Neutrophil (primary cell): ENCODE data around the gene GJB1.
"Not testable (repeated sequence)": the region's sequence is repeated elsewhere in the genome, so short reads cannot be mapped to it uniquely, and the experiment has no call there.

ENCODE experiments used
- H3K27ac ChIP-seq: fragments of 200-600 bp; sonication (generic); 2 replicates; pipeline ENCODE4 v1.5.1; 2016; ENCODE audit warnings: mild to moderate bottlenecking, moderate library complexity
- H3K27me3 ChIP-seq: fragments of 200-600 bp; sonication (generic); 2 replicates; pipeline ENCODE4 v1.6.0; 2016; ENCODE audit warnings: mild to moderate bottlenecking
- H3K36me3 ChIP-seq: fragments of 200-600 bp; sonication (generic); 2 replicates; pipeline ENCODE4 v1.5.1; 2017
- H3K4me1 ChIP-seq, 2 experiments: fragments of 200-600 bp in 1 of 2; sonication (generic) in 1 of 2; 1 replicate in 1 of 2; 2 replicates in 1 of 2; pipeline versions ENCODE4 v1.5.1 to v1.6.1; 2013 to 2016; ENCODE audit warnings: low read depth in 1 of 2, low read length in 1 of 2, mild to moderate bottlenecking in 1 of 2, moderate library complexity in 1 of 2; ENCODE audit not compliant: control insufficient read depth in 1 of 2, insufficient read depth in 1 of 2
- H3K4me3 ChIP-seq, 2 experiments: fragments of 200-600 bp in 1 of 2; sonication (generic) in 1 of 2; 1 replicate in 1 of 2; 2 replicates in 1 of 2; pipeline ENCODE4 v1.5.1; 2013 to 2016; ENCODE audit warnings: low read depth in 1 of 2, low read length in 1 of 2, mild to moderate bottlenecking in 1 of 2, moderate library complexity in 1 of 2
- H3K9me3 ChIP-seq: fragments of 200-600 bp; sonication (generic); 2 replicates; pipeline ENCODE4 v1.5.1; 2016
- TF ChIP-seq, protein P1 (sequence below): fragments of 200-600 bp; sonication (generic); IDR thresholded peaks from 2 replicates; pipeline ENCODE4 v1.5.1; 2016; ENCODE audit warnings: antibody characterized with exemption

Gene GJB1

GRCh38 chrX:71256051-71256450 is 33.0 kb downstream of the GJB1 start:
- H3K36me3 ChIP-seq, result no peaks in the 10 kb centered on the region
- no peak overlapping the region for H3K4me3 ChIP-seq
- H3K9me3 ChIP-seq, result no peaks in the 10 kb centered on the region
- no peak overlapping the region for H3K27ac ChIP-seq
- TF ChIP-seq, protein P1, sequence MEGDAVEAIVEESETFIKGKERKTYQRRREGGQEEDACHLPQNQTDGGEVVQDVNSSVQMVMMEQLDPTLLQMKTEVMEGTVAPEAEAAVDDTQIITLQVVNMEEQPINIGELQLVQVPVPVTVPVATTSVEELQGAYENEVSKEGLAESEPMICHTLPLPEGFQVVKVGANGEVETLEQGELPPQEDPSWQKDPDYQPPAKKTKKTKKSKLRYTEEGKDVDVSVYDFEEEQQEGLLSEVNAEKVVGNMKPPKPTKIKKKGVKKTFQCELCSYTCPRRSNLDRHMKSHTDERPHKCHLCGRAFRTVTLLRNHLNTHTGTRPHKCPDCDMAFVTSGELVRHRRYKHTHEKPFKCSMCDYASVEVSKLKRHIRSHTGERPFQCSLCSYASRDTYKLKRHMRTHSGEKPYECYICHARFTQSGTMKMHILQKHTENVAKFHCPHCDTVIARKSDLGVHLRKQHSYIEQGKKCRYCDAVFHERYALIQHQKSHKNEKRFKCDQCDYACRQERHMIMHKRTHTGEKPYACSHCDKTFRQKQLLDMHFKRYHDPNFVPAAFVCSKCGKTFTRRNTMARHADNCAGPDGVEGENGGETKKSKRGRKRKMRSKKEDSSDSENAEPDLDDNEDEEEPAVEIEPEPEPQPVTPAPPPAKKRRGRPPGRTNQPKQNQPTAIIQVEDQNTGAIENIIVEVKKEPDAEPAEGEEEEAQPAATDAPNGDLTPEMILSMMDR, result no peak
- H3K4me1 ChIP-seq, result peaks cover 14 to 18% of the 10 kb centered on the region in 2 experiments
- no peaks in the 10 kb centered on the region for H3K27me3 ChIP-seq

- Histone ChIP-seq H3K9me3 (no peaks in the 10 kb centered on the region), H3K4me3 (no peak overlapping the region), H3K4me1 (peaks cover 10 to 14% of the 10 kb centered on the region in 2 experiments), H3K27ac (no peak overlapping the region), H3K36me3 (no peaks in the 10 kb centered on the region), H3K27me3 (no peaks in the 10 kb centered on the region)
- TF ChIP-seq, protein P1, result no peak
Measured at GRCh38 chrX:71256856-71257255, 33.8 kb downstream of the GJB1 start.

DNA sequence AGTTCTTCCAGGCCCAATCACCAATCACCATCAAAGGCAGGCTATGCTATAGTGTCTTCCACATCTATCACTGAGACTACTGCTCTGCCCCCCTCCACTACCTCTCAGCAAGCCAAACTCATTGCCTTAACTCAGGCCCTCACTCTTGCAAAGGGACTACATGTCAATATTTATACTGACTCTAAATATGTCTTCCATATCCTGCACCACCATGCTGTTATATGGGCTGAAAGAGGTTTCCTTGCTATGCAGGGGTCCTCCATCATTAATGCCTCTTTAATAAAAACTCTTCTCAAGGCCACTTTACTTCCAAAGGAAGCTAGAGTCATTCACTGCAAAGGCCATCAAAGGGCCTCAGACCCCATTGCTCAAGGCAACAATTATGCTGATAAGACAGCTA is 45.6 kb downstream of the GJB1 start:
- H3K4me1 ChIP-seq, H3K36me3 ChIP-seq, H3K27ac ChIP-seq, H3K27me3 ChIP-seq, H3K4me3 ChIP-seq, H3K9me3 ChIP-seq: not testable (repeated sequence)

DNA sequence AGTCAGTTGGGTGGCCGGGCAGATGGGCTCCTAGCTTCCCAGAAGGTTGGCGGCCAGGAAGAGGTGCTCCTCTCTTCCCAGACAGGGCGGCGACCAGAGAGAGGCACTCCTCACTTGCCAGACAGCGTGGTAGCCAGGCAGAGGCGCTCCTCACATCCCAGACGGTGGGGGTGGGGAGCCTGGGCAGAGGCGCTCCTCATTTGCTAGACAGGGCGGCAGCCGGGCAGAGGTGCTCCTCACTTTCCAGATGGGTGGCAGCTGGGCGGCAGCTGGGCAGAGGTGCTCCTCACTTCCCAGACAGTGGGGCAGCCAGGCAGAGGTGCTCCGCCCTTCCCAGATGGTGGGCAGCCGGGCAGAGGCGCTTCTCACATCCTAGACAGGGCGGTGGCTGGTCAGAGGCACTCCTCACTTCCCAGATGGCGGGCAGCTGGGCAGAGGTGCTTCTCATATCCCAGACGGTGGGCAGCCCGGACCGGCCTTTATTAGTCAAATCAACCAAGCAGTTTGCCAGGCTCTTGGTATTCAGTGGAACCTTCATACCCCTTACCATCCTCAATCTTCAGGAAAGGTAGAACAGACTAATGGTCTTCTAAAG is 46.9 kb downstream of the GJB1 start:
- H3K27me3 ChIP-seq, result no peaks in the 10 kb centered on the region
- H3K4me1 ChIP-seq, result no peaks in the 10 kb centered on the region
- no peaks in the 10 kb centered on the region for H3K36me3 ChIP-seq
- TF ChIP-seq, protein P1, result no peak
- H3K27ac ChIP-seq, result no peak overlapping the region
- no peak overlapping the region for H3K4me3 ChIP-seq
- H3K9me3 ChIP-seq, result no peaks in the 10 kb centered on the region

DNA sequence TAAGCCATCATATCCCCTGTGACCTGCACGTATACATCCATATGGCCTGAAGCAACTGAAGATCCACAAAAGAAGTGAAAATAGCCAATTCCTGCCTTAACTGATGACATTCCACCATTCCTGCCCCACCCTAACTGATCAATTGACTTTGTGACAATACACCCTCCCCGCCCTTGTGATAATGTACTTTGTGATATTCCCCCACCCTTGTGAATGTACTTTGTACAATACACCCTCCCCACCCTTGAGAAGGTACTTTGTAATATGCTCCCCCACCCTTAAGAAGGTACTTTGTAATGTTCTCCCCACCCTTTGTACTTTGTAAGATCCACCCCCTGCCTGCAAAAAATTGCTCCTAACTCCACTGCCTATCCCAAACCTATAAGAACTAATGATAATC is 49.3 kb downstream of the GJB1 start:
- H3K36me3 ChIP-seq, H3K9me3 ChIP-seq, H3K27me3 ChIP-seq, H3K4me3 ChIP-seq, H3K27ac ChIP-seq, H3K4me1 ChIP-seq: not testable (repeated sequence)
